HepG2 (cell line): ENCODE data around the gene JUND. TPM values are rescaled to one million over a fixed set of nuclear protein-coding genes. Genes with fewer than 3 reads are reported as not detected.

Experiments used
- CHD2 ChIP-seq: IDR thresholded peaks from 2 replicates; pipeline ENCODE4 v1.6.1; 2011; ENCODE audit warnings: low read depth, low read length, improper control_type of control experiment
- ESRRA ChIP-seq: sonication (generic); formaldehyde crosslinking; IDR thresholded peaks from 2 replicates; pipeline ENCODE4 v1.5.1; 2020; ENCODE audit warnings: mild to moderate bottlenecking, low read depth, missing genetic modification reagents
- FOSL2 ChIP-seq: sonication (generic); formaldehyde crosslinking; IDR thresholded peaks from 2 replicates; pipeline ENCODE4 v1.4.0; 2020; ENCODE audit warnings: missing genetic modification reagents
- GATAD2A ChIP-seq: IDR thresholded peaks from 2 replicates; pipeline ENCODE4 v1.6.1; 2016
- HDAC2 ChIP-seq: sonication (generic); formaldehyde crosslinking; IDR thresholded peaks from 2 replicates; pipeline ENCODE4 v1.4.0; 2020; ENCODE audit warnings: missing genetic modification reagents
- HNF4A ChIP-seq: sonication (generic); formaldehyde crosslinking; IDR thresholded peaks from 2 replicates; pipeline ENCODE4 v1.4.0; 2020; ENCODE audit warnings: missing genetic modification reagents
- NR2C2 ChIP-seq: sonication (generic); formaldehyde crosslinking; IDR thresholded peaks from 2 replicates; pipeline ENCODE4 v1.4.0; 2020; ENCODE audit warnings: missing genetic modification reagents, mild to moderate bottlenecking, moderate library complexity, borderline replicate concordance
- ONECUT2 ChIP-seq: sonication (generic); formaldehyde crosslinking; IDR thresholded peaks from 2 replicates; pipeline ENCODE4 v1.4.0; 2020; ENCODE audit warnings: missing genetic modification reagents
- PATZ1 ChIP-seq: sonication (generic); formaldehyde crosslinking; IDR thresholded peaks from 2 replicates; pipeline ENCODE4 v1.4.0; 2020; ENCODE audit warnings: missing genetic modification reagents
- PREB ChIP-seq: sonication (generic); formaldehyde crosslinking; IDR thresholded peaks from 2 replicates; pipeline ENCODE4 v1.4.0; 2020; ENCODE audit warnings: missing genetic modification reagents
- RARA ChIP-seq: IDR thresholded peaks from 2 replicates; pipeline ENCODE4 v1.6.1; 2016; ENCODE audit warnings: missing genetic modification reagents, missing compliant biosample characterization
- SNAI1 ChIP-seq: sonication (generic); formaldehyde crosslinking; IDR thresholded peaks from 2 replicates; pipeline ENCODE4 v1.5.0; 2020; ENCODE audit warnings: mild to moderate bottlenecking, missing genetic modification reagents, borderline replicate concordance
- TARDBP ChIP-seq: sonication (generic); formaldehyde crosslinking; IDR thresholded peaks from 2 replicates; pipeline ENCODE4 v1.8.0; 2022; ENCODE audit warnings: mild to moderate bottlenecking, missing genetic modification reagents
- ZNF687 ChIP-seq: sonication (generic); formaldehyde crosslinking; IDR thresholded peaks from 2 replicates; pipeline ENCODE4 v1.5.1; 2020; ENCODE audit warnings: mild to moderate bottlenecking, missing genetic modification reagents, moderate library complexity
- polyA plus RNA-seq, 8 experiments: library from polyadenylated mRNA; depleted of rRNA in 3 of 8; stranded (reverse) in 7 of 8; unstranded in 1 of 8; fragments of >200 nt; fragmentation: Illumina TruSeq in 4 of 8; extraction: Trizol in 4 of 8; gene quantifications; 2 replicates each; pipeline versions ENCODE4 v1.2.1 to v1.2.3, GENCODE V29; 2011 to 2016; ENCODE audit warnings: low read depth in 4 of 8, missing spikeins in 1 of 8, mixed read lengths in 1 of 8; ENCODE audit not compliant: insufficient read depth in 1 of 8
- total RNA-seq, 5 experiments: library from RNA; depleted of rRNA; stranded (reverse); fragments of >200 nt; fragmentation: Illumina TruSeq; extraction: Trizol; gene quantifications; 2 replicates each; pipeline ENCODE4 v1.2.3, GENCODE V29; 2016; ENCODE audit warnings: low read depth in 1 of 5

The JUND gene
- total and polyA plus RNA-seq, 2 of the 13 experiments (the other 11 are each of a cell fraction or from before 2014, with no cell fraction given): 41.2 to 59.8 TPM

GRCh38 chr19:18312092-18312534 lies 30.7 kb upstream of the JUND start (continued):
- TF ChIP-seq HNF4A (peak; percentile 82), ZNF687 (peak; percentile 40), CHD2 (no peak), GATAD2A (CRISPR knock-in tag) (peak; percentile 37; the same call in 1 of the 2 replicates), FOSL2 (CRISPR knock-in tag) (no peak), NR2C2 (CRISPR knock-in tag) (peak; percentile 41; the same call in 1 of the 2 replicates), TARDBP (no peak), PREB (no peak), ONECUT2 (no peak), HDAC2 (CRISPR knock-in tag) (no peak), SNAI1 (CRISPR knock-in tag) (no peak), ESRRA (peak; percentile 61; the same call in 1 of the 2 replicates), RARA (CRISPR knock-in tag) (peak; percentile 75), PATZ1 (CRISPR knock-in tag) (peak; percentile 29; the same call in 1 of the 2 replicates)
